Measurements from ENCODE around the gene FAM184A. TPM values are rescaled to one million over a fixed set of nuclear protein-coding genes. Genes with fewer than 3 reads are reported as not detected.

FAM184A gene
- total RNA-seq, 1 experiment from 2014 or later: 8.6 TPM

- Mint-ChIP-seq H3K4me3 (ENCODE audit: low read depth, unreplicated experiment) (no peak overlapping the region), H3K9me3 (ENCODE audit: low read depth, unreplicated experiment) (no peaks in the 10 kb centered on the region), H3K27ac (ENCODE audit: unreplicated experiment) (no peak overlapping the region), H3K4me1 (ENCODE audit: low read depth, unreplicated experiment) (peaks cover 24% of the 10 kb centered on the region), H3K36me3 (ENCODE audit: insufficient read depth, unreplicated experiment) (peaks cover 15% of the 10 kb centered on the region), H3K27me3 (ENCODE audit: unreplicated experiment) (no peaks in the 10 kb centered on the region)
- TF ChIP-seq CTCF (IDR thresholded peaks at IDR 0.05; ENCODE audit: unreplicated experiment): no peak
- intact Hi-C loops (cut with micrococcal nuclease; ENCODE audit: unreplicated experiment): loop anchor here (5.0 kb wide), 1 partner anchor 37 kb away; no protein-coding TSS in a partner anchor
- CTCF ChIA-PET: no interaction called here
- BruUV-seq (replicated peaks): no TSS peak
- no peak for DNase-seq
Observed at GRCh38 chr6:119075200-119075981, 3.1 kb downstream of the FAM184A start.

GRCh38 chr6:119073307-119074051 is 5.0 kb downstream of the FAM184A start:
- H3K9me3 Mint-ChIP-seq (ENCODE audit: low read depth, unreplicated experiment): no peaks in the 10 kb centered on the region
- H3K27ac Mint-ChIP-seq (ENCODE audit: unreplicated experiment): no peak overlapping the region
- H3K4me1 Mint-ChIP-seq (ENCODE audit: low read depth, unreplicated experiment): peaks cover 24% of the 10 kb centered on the region
- H3K36me3 Mint-ChIP-seq (ENCODE audit: insufficient read depth, unreplicated experiment): peaks cover 7% of the 10 kb centered on the region
- no peaks in the 10 kb centered on the region for H3K27me3 Mint-ChIP-seq (ENCODE audit: unreplicated experiment)
- no peak for TF ChIP-seq CTCF (IDR thresholded peaks at IDR 0.05; ENCODE audit: unreplicated experiment)
- DNase-seq: no peak
- CTCF ChIA-PET: no interaction called here
- no TSS peak for BruUV-seq (replicated peaks)
- intact Hi-C loops (cut with micrococcal nuclease; ENCODE audit: unreplicated experiment): no loop called here
- no peak overlapping the region for H3K4me3 Mint-ChIP-seq (ENCODE audit: low read depth, unreplicated experiment)

GRCh38 chr6:119071576-119071975 is 6.9 kb downstream of the FAM184A start:
- H3K4me3 Mint-ChIP-seq (ENCODE audit: low read depth, unreplicated experiment): no peak overlapping the region
- no peak overlapping the region for H3K27ac Mint-ChIP-seq (ENCODE audit: unreplicated experiment)
- TF ChIP-seq CTCF (IDR thresholded peaks at IDR 0.05; ENCODE audit: unreplicated experiment): no peak
- DNase-seq: no peak
- H3K4me1 Mint-ChIP-seq (ENCODE audit: low read depth, unreplicated experiment): peaks cover 13% of the 10 kb centered on the region
- no peaks in the 10 kb centered on the region for H3K27me3 Mint-ChIP-seq (ENCODE audit: unreplicated experiment)
- CTCF ChIA-PET: interaction anchor here (0.7 kb wide), 1 partner anchor 320 kb away, joined by 3 read pairs; no protein-coding TSS in a partner anchor
- no peaks in the 10 kb centered on the region for H3K9me3 Mint-ChIP-seq (ENCODE audit: low read depth, unreplicated experiment)
- H3K36me3 Mint-ChIP-seq (ENCODE audit: insufficient read depth, unreplicated experiment): no peaks in the 10 kb centered on the region
- no TSS peak for BruUV-seq (replicated peaks)
- intact Hi-C loops (cut with micrococcal nuclease; ENCODE audit: unreplicated experiment): no loop called here

- no peak for DNase-seq
- Mint-ChIP-seq H3K4me3 (ENCODE audit: low read depth, unreplicated experiment) (no peak overlapping the region), H3K4me1 (ENCODE audit: low read depth, unreplicated experiment) (no peaks in the 10 kb centered on the region), H3K27ac (ENCODE audit: unreplicated experiment) (no peak overlapping the region), H3K36me3 (ENCODE audit: insufficient read depth, unreplicated experiment) (no peaks in the 10 kb centered on the region), H3K9me3 (ENCODE audit: low read depth, unreplicated experiment) (no peaks in the 10 kb centered on the region), H3K27me3 (ENCODE audit: unreplicated experiment) (no peaks in the 10 kb centered on the region)
- no peak for TF ChIP-seq CTCF (IDR thresholded peaks at IDR 0.05; ENCODE audit: unreplicated experiment)
- no TSS peak for BruUV-seq (replicated peaks)
- intact Hi-C loops (cut with micrococcal nuclease; ENCODE audit: unreplicated experiment): no loop called here
- CTCF ChIA-PET: interaction anchor here (0.7 kb wide), 1 partner anchor 670 kb away, joined by 5 read pairs; no protein-coding TSS in a partner anchor
Observed at GRCh38 chr6:119067091-119067490, 11.4 kb downstream of the FAM184A start.

Data from Calu3 (cell line).